Neural cell (in vitro differentiated cells): ENCODE data around the gene SIRT1. TPM values are rescaled to one million over a fixed set of nuclear protein-coding genes. Genes with fewer than 3 reads are reported as not detected.

ENCODE experiments used
- H2AFZ ChIP-seq: fragments of 200-600, 300-800 bp; sonication (generic), shearing (Covaris generic); 2 replicates; pipeline ENCODE4 v1.6.0; 2014; ENCODE audit warnings: low read depth, mild to moderate bottlenecking, antibody characterized with exemption, low read length, moderate library complexity
- H3F3A ChIP-seq: fragments of 200-600 bp; shearing (Covaris generic); 2 replicates; pipeline ENCODE4 v1.6.1; 2016; ENCODE audit warnings: mild to moderate bottlenecking, moderate library complexity, mixed read lengths, antibody characterized with exemption, low read length; ENCODE audit not compliant: insufficient read depth, poor library complexity, severe bottlenecking
- H3K27ac ChIP-seq: fragments of 200-600, 300-800 bp; sonication (generic), shearing (Covaris generic); 2 replicates; pipeline ENCODE4 v1.5.1; 2014; ENCODE audit warnings: mild to moderate bottlenecking, low read length, moderate library complexity
- H3K27me3 ChIP-seq: fragments of 300-800, 200-600 bp; sonication (generic), shearing (Covaris generic); 2 replicates; pipeline ENCODE4 v1.6.0; 2014; ENCODE audit warnings: mild to moderate bottlenecking, low read depth, low read length, moderate library complexity; ENCODE audit not compliant: insufficient read depth
- H3K36me3 ChIP-seq: fragments of 300-800, 200-600 bp; sonication (generic), shearing (Covaris generic); 2 replicates; pipeline ENCODE4 v1.5.1; 2014; ENCODE audit warnings: mild to moderate bottlenecking, antibody characterized with exemption, low read length, moderate library complexity; ENCODE audit not compliant: insufficient read depth
- H3K4me2 ChIP-seq: fragments of 300-800, 200-600 bp; sonication (generic), shearing (Covaris generic); 2 replicates; pipeline ENCODE4 v1.6.0; 2014; ENCODE audit warnings: mild to moderate bottlenecking, low read length
- H3K4me3 ChIP-seq: fragments of 300-800, 200-600 bp; sonication (generic), shearing (Covaris generic); 2 replicates; pipeline ENCODE4 v1.5.1; 2014; ENCODE audit warnings: mild to moderate bottlenecking, low read length, moderate library complexity
- H3K79me2 ChIP-seq: fragments of 200-600 bp; shearing (Covaris generic); replicated peaks from 2 replicates; pipeline ENCODE4 v1.6.0; 2014; ENCODE audit warnings: mild to moderate bottlenecking, low read length, moderate library complexity; ENCODE audit not compliant: insufficient read depth
- H3K9ac ChIP-seq: fragments of 300-800, 200-600 bp; sonication (generic), shearing (Covaris generic); 2 replicates; pipeline ENCODE4 v1.6.1; 2016; ENCODE audit warnings: mild to moderate bottlenecking, low read length, mixed read lengths
- H3K9me2 ChIP-seq: fragments of 200-600 bp; shearing (Covaris generic); 2 replicates; pipeline ENCODE4 v1.6.1; 2016; ENCODE audit warnings: mild to moderate bottlenecking, low read length, mixed read lengths; ENCODE audit not compliant: insufficient read depth
- H3K9me3 ChIP-seq: fragments of 200-600, 300-800 bp; sonication (generic), shearing (Covaris generic); 2 replicates; pipeline ENCODE4 v1.6.1; 2016; ENCODE audit warnings: mild to moderate bottlenecking, mixed run types, low read length, moderate library complexity, mixed read lengths
- H4K20me1 ChIP-seq: fragments of 200-600 bp; shearing (Covaris generic); 2 replicates; pipeline ENCODE4 v1.6.1; 2016; ENCODE audit warnings: mild to moderate bottlenecking, mixed run types; ENCODE audit not compliant: insufficient read depth
- CTCF ChIP-seq: fragments of 450-650 bp; IDR thresholded peaks from 2 replicates; pipeline ENCODE4 v1.5.1; 2014; ENCODE audit warnings: antibody characterized with exemption, mild to moderate bottlenecking, moderate library complexity; ENCODE audit not compliant: poor library complexity, severe bottlenecking
- EP300 ChIP-seq: fragments of 450-650 bp; conservative IDR thresholded peaks from 2 replicates; pipeline ENCODE4 v1.6.1; 2014; ENCODE audit warnings: antibody characterized with exemption, mild to moderate bottlenecking, moderate library complexity; ENCODE audit not compliant: poor library complexity, severe bottlenecking
- EZH2 ChIP-seq: fragments of 200-600, 300-800 bp; shearing (Covaris generic), sonication (generic); IDR thresholded peaks from 2 replicates; pipeline ENCODE4 v1.6.1; 2014; ENCODE audit warnings: antibody characterized with exemption, low read length, borderline replicate concordance, mild to moderate bottlenecking; ENCODE audit not compliant: insufficient read depth, poor library complexity, severe bottlenecking
- MXI1 ChIP-seq: fragments of 450-650 bp; conservative IDR thresholded peaks from 2 replicates; pipeline ENCODE4 v1.6.1; 2014; ENCODE audit warnings: antibody characterized with exemption, mild to moderate bottlenecking; ENCODE audit not compliant: poor library complexity, severe bottlenecking
- POLR2AphosphoS5 ChIP-seq: IDR thresholded peaks from 2 replicates; pipeline ENCODE4 v1.6.1; 2012
- RAD21 ChIP-seq: fragments of 450-650 bp; conservative IDR thresholded peaks from 2 replicates; pipeline ENCODE4 v1.6.1; 2014; ENCODE audit warnings: antibody characterized with exemption, mild to moderate bottlenecking, moderate library complexity
- REST ChIP-seq: IDR thresholded peaks from 2 replicates; pipeline ENCODE4 v1.6.1; 2012; ENCODE audit warnings: borderline replicate concordance
- SMC3 ChIP-seq: fragments of 450-650 bp; conservative IDR thresholded peaks from 2 replicates; pipeline ENCODE4 v1.6.1; 2014; ENCODE audit warnings: antibody characterized with exemption, mild to moderate bottlenecking, moderate library complexity; ENCODE audit not compliant: poor library complexity
- TAF1 ChIP-seq: IDR thresholded peaks from 2 replicates; pipeline ENCODE4 v1.6.1; 2012; ENCODE audit warnings: low read depth
- polyA plus RNA-seq: library from polyadenylated mRNA; depleted of rRNA; stranded (reverse); fragments of >200 nt; gene quantifications from 2 replicates; pipeline ENCODE4 v1.2.3, GENCODE V29; 2014

SIRT1 gene
- polyA plus RNA-seq, 1 donor from 2014 or later: 38.6 TPM

GRCh38 chr10:67934336-67934735 lies 49.9 kb downstream of the SIRT1 start:
- H3K4me2 ChIP-seq: no peak overlapping the region
- no peak for TF ChIP-seq EP300
- TF ChIP-seq RAD21: no peak
- no peak for TF ChIP-seq MXI1
- TF ChIP-seq EZH2: no peak
- no peak overlapping the region for H2AFZ ChIP-seq
- H3K9me3 ChIP-seq: no peaks in the 10 kb centered on the region
- H3K36me3 ChIP-seq: no peaks in the 10 kb centered on the region
- H3K4me3 ChIP-seq: no peak overlapping the region
- H3K9me2 ChIP-seq: no peaks in the 10 kb centered on the region
- H3F3A ChIP-seq: no peaks in the 10 kb centered on the region
- H3K27me3 ChIP-seq: no peaks in the 10 kb centered on the region
- no peaks in the 10 kb centered on the region for H3K79me2 ChIP-seq
- no peaks in the 10 kb centered on the region for H4K20me1 ChIP-seq
- H3K27ac ChIP-seq: no peak overlapping the region
- H3K9ac ChIP-seq: no peak overlapping the region

DNA sequence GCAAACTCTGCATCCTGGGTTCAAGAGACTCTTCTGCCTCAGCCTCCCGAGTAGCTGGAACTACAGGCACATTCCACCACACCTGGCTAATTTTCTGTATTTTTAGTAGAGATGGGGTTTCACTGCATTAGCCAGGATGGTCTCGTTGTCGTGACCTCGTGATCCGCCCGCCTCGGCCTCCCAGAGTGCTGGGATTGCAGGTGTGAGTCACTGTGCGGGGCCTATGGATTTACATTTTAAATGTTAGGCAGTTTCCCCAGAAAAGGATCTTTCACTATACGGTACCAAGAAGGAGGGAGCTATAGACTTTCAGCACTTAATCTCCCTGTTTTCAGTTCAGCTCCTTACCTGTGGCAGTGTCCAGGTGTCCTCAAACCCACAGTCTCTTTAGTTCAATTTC lies 50.8 kb downstream of the SIRT1 start:
- Histone ChIP-seq H3K27ac (no peak overlapping the region), H3K36me3 (no peaks in the 10 kb centered on the region), H3F3A (no peaks in the 10 kb centered on the region), H3K4me2 (no peak overlapping the region), H2AFZ (no peak overlapping the region), H3K27me3 (no peaks in the 10 kb centered on the region), H4K20me1 (no peaks in the 10 kb centered on the region), H3K9me2 (no peaks in the 10 kb centered on the region), H3K4me3 (no peak overlapping the region), H3K9me3 (no peaks in the 10 kb centered on the region), H3K79me2 (no peaks in the 10 kb centered on the region), H3K9ac (no peak overlapping the region)
- TF ChIP-seq POLR2AphosphoS5: no peak
- no peak for TF ChIP-seq CTCF
- TF ChIP-seq TAF1: no peak
- TF ChIP-seq RAD21: no peak
- no peak for TF ChIP-seq MXI1
- no peak for TF ChIP-seq EP300
- no peak for TF ChIP-seq REST
- TF ChIP-seq SMC3: no peak
- TF ChIP-seq EZH2: no peak
